Measurements from ENCODE around the gene CHST15. TPM values are rescaled to one million over a fixed set of nuclear protein-coding genes. Genes with fewer than 3 reads are reported as not detected.
"Not testable (repeated sequence)": the region's sequence is repeated elsewhere in the genome, so short reads cannot be mapped to it uniquely, and the experiment has no call there.

CHST15 gene
- total RNA-seq, 1 donor from 2014 or later: 11.1 TPM

DNA sequence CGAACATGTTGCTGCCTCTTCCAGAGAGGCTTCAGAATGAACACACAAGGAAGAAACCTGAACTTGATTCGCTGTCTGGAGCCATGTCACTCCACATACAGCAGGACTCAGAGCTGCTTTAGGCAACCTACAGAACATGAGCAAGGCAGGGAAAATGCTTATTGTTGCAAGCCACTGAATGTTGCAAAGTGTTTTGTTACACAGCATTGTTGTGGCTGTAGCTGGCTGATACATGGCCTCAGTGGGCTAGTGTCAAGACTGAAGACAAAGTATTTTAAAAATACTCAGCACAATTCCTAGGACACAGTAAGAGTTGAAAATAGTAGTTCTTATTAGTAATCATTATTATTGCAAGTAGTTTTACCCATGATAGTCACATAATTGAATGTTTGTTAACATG, 3.1 kb upstream of the CHST15 start:
- no peak for DNase-seq (ENCODE audit: low read depth)
- Histone ChIP-seq H3K36me3 (ENCODE audit: control insufficient read depth, insufficient read depth, low read length) (no peaks in the 10 kb centered on the region), H3K4me3 (ENCODE audit: low read depth, low read length) (no peak overlapping the region), H3K27me3 (ENCODE audit: control insufficient read depth, insufficient read depth, low read length) (no peaks in the 10 kb centered on the region)
- FAIRE-seq: no peak
- TF ChIP-seq, protein P1, sequence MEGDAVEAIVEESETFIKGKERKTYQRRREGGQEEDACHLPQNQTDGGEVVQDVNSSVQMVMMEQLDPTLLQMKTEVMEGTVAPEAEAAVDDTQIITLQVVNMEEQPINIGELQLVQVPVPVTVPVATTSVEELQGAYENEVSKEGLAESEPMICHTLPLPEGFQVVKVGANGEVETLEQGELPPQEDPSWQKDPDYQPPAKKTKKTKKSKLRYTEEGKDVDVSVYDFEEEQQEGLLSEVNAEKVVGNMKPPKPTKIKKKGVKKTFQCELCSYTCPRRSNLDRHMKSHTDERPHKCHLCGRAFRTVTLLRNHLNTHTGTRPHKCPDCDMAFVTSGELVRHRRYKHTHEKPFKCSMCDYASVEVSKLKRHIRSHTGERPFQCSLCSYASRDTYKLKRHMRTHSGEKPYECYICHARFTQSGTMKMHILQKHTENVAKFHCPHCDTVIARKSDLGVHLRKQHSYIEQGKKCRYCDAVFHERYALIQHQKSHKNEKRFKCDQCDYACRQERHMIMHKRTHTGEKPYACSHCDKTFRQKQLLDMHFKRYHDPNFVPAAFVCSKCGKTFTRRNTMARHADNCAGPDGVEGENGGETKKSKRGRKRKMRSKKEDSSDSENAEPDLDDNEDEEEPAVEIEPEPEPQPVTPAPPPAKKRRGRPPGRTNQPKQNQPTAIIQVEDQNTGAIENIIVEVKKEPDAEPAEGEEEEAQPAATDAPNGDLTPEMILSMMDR (IDR thresholded peaks at IDR 0.05; ENCODE audit: insufficient read depth, low read length, severe bottlenecking): no peak

DNA sequence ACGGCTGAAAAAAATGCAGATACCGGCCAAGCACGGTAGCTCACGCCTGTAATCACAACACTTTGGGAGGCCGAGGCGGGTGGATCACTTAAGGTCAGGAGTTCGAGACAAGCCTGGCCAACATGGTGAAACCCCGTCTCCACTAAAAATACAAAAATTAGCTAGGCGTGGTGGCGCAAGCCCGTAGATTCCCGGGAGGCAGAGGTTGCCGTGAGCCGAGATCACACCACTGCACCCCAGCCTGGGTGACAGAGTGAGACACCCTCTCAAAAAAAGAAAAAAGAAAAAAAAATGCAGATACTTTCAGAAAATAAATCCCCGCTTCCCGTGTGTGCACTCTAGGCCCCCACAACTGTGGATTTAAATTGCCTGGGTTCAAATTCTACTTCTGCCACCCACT, 2.4 kb upstream of the CHST15 start:
- not testable (repeated sequence) for H3K27me3 ChIP-seq (ENCODE audit: control insufficient read depth, insufficient read depth, low read length); FAIRE-seq; H3K4me3 ChIP-seq (ENCODE audit: low read depth, low read length); H3K36me3 ChIP-seq (ENCODE audit: control insufficient read depth, insufficient read depth, low read length); DNase-seq (ENCODE audit: low read depth)

DNA sequence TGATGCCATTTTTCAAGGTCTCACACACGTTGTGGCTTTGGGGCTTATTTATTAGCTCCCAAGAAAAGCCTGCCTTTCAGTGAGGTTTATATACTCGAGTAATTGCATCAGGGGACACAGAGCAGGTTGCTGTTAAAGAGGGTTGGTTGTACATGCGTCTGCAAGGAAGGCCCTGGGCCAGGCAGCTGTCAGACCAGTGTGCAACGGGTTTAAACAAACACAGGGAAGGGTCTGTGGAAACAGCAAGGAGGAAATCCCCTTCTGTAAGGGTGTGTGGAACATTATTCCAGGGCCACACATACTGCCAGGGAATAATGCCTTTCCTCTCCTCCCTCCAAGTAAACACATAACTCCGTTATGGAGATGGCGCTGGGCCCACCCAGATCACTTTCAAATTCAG, 1.7 kb upstream of the CHST15 start:
- no peaks in the 10 kb centered on the region for H3K27me3 ChIP-seq (ENCODE audit: control insufficient read depth, insufficient read depth, low read length)
- TF ChIP-seq, protein P1 (IDR thresholded peaks at IDR 0.05; ENCODE audit: insufficient read depth, low read length, severe bottlenecking): no peak
- DNase-seq (ENCODE audit: low read depth) (no peak), FAIRE-seq (no peak)
- no peak overlapping the region for H3K4me3 ChIP-seq (ENCODE audit: low read depth, low read length)
- H3K36me3 ChIP-seq (ENCODE audit: control insufficient read depth, insufficient read depth, low read length): no peaks in the 10 kb centered on the region

DNA sequence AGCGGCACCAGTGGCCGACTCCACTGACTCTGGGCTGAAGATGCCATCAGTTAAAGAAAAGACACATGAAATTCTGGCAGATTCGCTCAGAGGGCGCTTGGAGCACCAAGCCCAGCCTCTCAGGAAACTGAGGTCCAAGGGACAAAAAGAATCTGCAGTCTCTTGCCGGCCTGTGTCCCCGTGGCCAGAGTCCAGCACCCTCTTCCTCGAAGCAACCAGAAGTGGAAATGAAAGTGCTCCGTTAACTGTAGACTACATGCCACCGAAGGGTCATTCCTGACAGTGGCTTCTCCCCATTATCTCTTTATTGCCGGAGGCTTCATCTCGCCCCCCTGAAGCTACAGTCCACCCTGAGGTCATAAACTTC, 1.0 kb upstream of the CHST15 start:
- no peak for DNase-seq (ENCODE audit: low read depth)
- FAIRE-seq: no peak
- Histone ChIP-seq H3K36me3 (ENCODE audit: control insufficient read depth, insufficient read depth, low read length) (no peaks in the 10 kb centered on the region), H3K4me3 (ENCODE audit: low read depth, low read length) (no peak overlapping the region), H3K27me3 (ENCODE audit: control insufficient read depth, insufficient read depth, low read length) (no peaks in the 10 kb centered on the region)
- TF ChIP-seq, protein P1 (IDR thresholded peaks at IDR 0.05; ENCODE audit: insufficient read depth, low read length, severe bottlenecking): no peak

DNA sequence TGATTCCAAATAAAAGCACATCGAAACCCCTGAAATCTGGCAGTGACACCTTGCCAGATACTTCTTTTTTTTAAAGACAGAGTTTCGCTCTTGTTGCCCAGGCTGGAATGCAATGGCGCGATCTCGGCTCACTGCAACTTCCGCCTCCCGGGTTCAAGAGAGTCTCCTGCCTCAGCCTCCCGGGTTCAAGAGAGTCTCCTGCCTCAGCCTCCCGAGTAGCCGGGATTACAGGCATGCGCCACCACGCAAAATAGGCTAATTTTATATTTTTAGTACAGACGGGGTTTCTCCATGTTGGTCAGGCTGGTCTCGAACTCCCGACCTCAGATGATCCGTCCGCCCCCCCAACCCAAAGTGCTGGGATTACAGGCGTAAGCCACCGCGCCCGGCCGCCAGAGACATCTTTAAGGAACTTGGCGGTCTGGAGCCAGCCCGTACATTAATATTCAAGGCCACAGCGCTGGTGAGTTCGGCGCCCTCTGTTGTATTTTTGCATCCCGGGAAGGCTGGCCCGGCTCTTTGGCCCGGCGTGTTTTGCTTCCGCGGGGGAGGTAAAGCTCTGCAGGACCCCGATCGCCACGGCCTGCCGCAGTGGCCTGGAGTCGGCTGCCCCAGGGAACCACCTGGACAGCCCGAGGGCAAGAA, 498 bp upstream of the CHST15 start:
- not testable (repeated sequence) for FAIRE-seq; H3K36me3 ChIP-seq (ENCODE audit: control insufficient read depth, insufficient read depth, low read length); H3K27me3 ChIP-seq (ENCODE audit: control insufficient read depth, insufficient read depth, low read length); DNase-seq (ENCODE audit: low read depth)
- peak overlapping the region; percentile 72 for H3K4me3 ChIP-seq (ENCODE audit: low read depth, low read length)

DNA sequence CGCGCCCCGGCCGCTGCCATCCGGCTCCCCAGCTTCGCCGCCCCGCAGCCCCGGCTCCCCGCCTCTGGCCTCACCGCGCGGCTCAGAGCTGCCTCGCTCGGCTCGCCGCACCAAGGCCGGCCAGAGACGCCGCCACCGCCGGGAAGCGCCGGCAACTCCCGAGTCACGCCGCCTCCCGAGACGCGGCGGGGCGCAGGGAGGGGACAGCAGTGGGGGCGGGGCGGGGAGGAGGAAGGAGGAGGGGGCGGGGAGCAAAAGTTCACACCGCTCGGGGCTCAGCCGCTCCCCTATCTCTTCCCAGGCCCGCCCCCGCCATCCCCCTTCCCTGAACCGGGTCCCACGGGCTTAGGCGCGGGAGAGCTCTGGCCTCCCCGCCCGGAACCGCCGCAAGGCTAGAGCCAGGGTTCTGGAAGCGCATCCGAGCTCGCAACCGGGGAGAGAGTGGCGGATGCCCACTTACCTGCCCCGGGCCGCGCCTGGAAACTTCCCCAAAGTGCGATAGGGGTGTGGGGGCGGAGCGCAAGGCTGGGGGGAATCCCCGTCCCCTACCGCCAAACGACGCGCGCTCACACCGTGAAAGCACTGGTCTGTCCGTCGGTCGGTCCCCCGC, 1.0 kb downstream of the CHST15 start:
- DNase-seq (ENCODE audit: low read depth) (peak; percentile 37), FAIRE-seq (no peak)
- Histone ChIP-seq H3K4me3 (ENCODE audit: low read depth, low read length) (peak overlapping the region; percentile 72), H3K27me3 (ENCODE audit: control insufficient read depth, insufficient read depth, low read length) (no peaks in the 10 kb centered on the region), H3K36me3 (ENCODE audit: control insufficient read depth, insufficient read depth, low read length) (no peaks in the 10 kb centered on the region)
- TF ChIP-seq, protein P1 (IDR thresholded peaks at IDR 0.05; ENCODE audit: insufficient read depth, low read length, severe bottlenecking): no peak
